HG03064 (cell line): ENCODE data around the gene KCNK17.

Source experiments
- ATAC-seq: cut with Tn5 transposase; IDR thresholded peaks from one replicate; pipeline ENCODE4 v1.9.1; 2021; ENCODE audit warnings: low read depth; ENCODE audit not compliant: unreplicated experiment

Gene KCNK17

GRCh38 chr6:39314273-39314795 lies at the start of gene KCNK17:
KCNK17 (minus strand) TSS chr6:39314419; CDS start chr6:39314320, 99 bp downstream.
- ATAC-seq: no peak

GRCh38 chr6:39363280-39363679 lies 49.1 kb upstream of the KCNK17 start:
- no peak for ATAC-seq

GRCh38 chr6:39362487-39362865 lies 48.3 kb upstream of the KCNK17 start:
- ATAC-seq: no peak

- no peak for ATAC-seq
Observed at GRCh38 chr6:39361657-39362486, 47.7 kb upstream of the KCNK17 start.

- ATAC-seq: no peak
Observed at GRCh38 chr6:39360378-39360777, 46.2 kb upstream of the KCNK17 start.

- no peak for ATAC-seq
Observed at GRCh38 chr6:39357998-39358686, 43.9 kb upstream of the KCNK17 start.

- no peak for ATAC-seq
Observed at GRCh38 chr6:39353698-39354315, 39.6 kb upstream of the KCNK17 start.

- no peak for ATAC-seq
Observed at GRCh38 chr6:39350723-39351505, 36.7 kb upstream of the KCNK17 start.

- ATAC-seq: no peak
Observed at GRCh38 chr6:39348740-39349139, 34.5 kb upstream of the KCNK17 start.

- no peak for ATAC-seq
Observed at GRCh38 chr6:39347906-39348585, 33.8 kb upstream of the KCNK17 start.

- no peak for ATAC-seq
Observed at GRCh38 chr6:39347206-39347605, 33.0 kb upstream of the KCNK17 start.

- ATAC-seq: no peak
Observed at GRCh38 chr6:39344821-39345280, 30.6 kb upstream of the KCNK17 start.

GRCh38 chr6:39343396-39343870 lies 29.2 kb upstream of the KCNK17 start:
- no peak for ATAC-seq

- ATAC-seq: no peak
Observed at GRCh38 chr6:39342692-39343395, 28.6 kb upstream of the KCNK17 start.

GRCh38 chr6:39341937-39342336 lies 27.7 kb upstream of the KCNK17 start:
- ATAC-seq: no peak

GRCh38 chr6:39341352-39341751 lies 27.1 kb upstream of the KCNK17 start:
- ATAC-seq: no peak

GRCh38 chr6:39339868-39340550 lies 25.8 kb upstream of the KCNK17 start:
- ATAC-seq: no peak

- no peak for ATAC-seq
Observed at GRCh38 chr6:39339096-39339867, 25.1 kb upstream of the KCNK17 start.
